Astrocyte (in vitro differentiated cells and primary cell): ENCODE data around the gene PPT2. TPM values are rescaled to one million over a fixed set of nuclear protein-coding genes. Genes with fewer than 3 reads are reported as not detected.

ENCODE experiments used
- DNase-seq: peaks from one replicate; pipeline ENCODE4 v3.0.0-alpha.2; 2010; ENCODE audit warnings: low read depth
- FAIRE-seq: peaks from 2 replicates; lab custom pipeline; 2011; peaks lifted over from hg19 to GRCh38; lab: Jason Lieb, UNC
- H2AFZ ChIP-seq: 2 replicates; pipeline ENCODE4 v1.6.0; 2012; ENCODE audit warnings: low read depth, low read length, inconsistent platforms
- H3K27ac ChIP-seq: 2 replicates; pipeline ENCODE4 v1.5.1; 2011; ENCODE audit warnings: low read depth, low read length, inconsistent platforms
- H3K27me3 ChIP-seq: 2 replicates; pipeline ENCODE4 v1.6.0; 2011; ENCODE audit warnings: low read length, inconsistent platforms; ENCODE audit not compliant: insufficient read depth
- H3K36me3 ChIP-seq: 2 replicates; pipeline ENCODE4 v1.5.1; 2011; ENCODE audit warnings: low read length, inconsistent platforms; ENCODE audit not compliant: insufficient read depth
- H3K4me1 ChIP-seq: 2 replicates; pipeline ENCODE4 v1.5.1; 2011; ENCODE audit warnings: low read length, inconsistent platforms; ENCODE audit not compliant: insufficient read depth
- H3K4me2 ChIP-seq: 2 replicates; pipeline ENCODE4 v1.6.0; 2012; ENCODE audit warnings: low read length, inconsistent platforms
- H3K4me3 ChIP-seq: 2 replicates; pipeline ENCODE4 v1.5.1; 2011; ENCODE audit warnings: low read depth, mild to moderate bottlenecking, low read length, inconsistent platforms; ENCODE audit not compliant: insufficient read depth
- H3K79me2 ChIP-seq: 2 replicates; pipeline ENCODE4 v1.6.0; 2012; ENCODE audit warnings: mild to moderate bottlenecking, low read length, inconsistent platforms; ENCODE audit not compliant: insufficient read depth
- H3K9ac ChIP-seq: 2 replicates; pipeline ENCODE4 v1.6.0; 2012; ENCODE audit warnings: mild to moderate bottlenecking, low read length, inconsistent platforms
- H3K9me3 ChIP-seq: 2 replicates; pipeline ENCODE4 v1.5.1; 2012; ENCODE audit warnings: low read depth, mild to moderate bottlenecking, low read length, inconsistent platforms; ENCODE audit not compliant: insufficient read depth
- H4K20me1 ChIP-seq: 2 replicates; pipeline ENCODE4 v1.6.0; 2012; ENCODE audit warnings: low read length, inconsistent platforms; ENCODE audit not compliant: insufficient read depth
- H3K27ac Mint-ChIP-seq: one replicate; pipeline ENCODE4 v1.8.0; 2021; ENCODE audit warnings: mild to moderate bottlenecking, mixed read lengths; ENCODE audit not compliant: unreplicated experiment
- H3K27me3 Mint-ChIP-seq: one replicate; pipeline ENCODE4 v1.8.0; 2021; ENCODE audit warnings: low read depth, mixed read lengths; ENCODE audit not compliant: unreplicated experiment
- H3K36me3 Mint-ChIP-seq: one replicate; pipeline ENCODE4 v1.8.0; 2021; ENCODE audit warnings: low read depth, mixed read lengths; ENCODE audit not compliant: unreplicated experiment
- H3K4me1 Mint-ChIP-seq: one replicate; pipeline ENCODE4 v1.8.0; 2021; ENCODE audit warnings: low read depth, mixed read lengths; ENCODE audit not compliant: unreplicated experiment
- H3K4me3 Mint-ChIP-seq: one replicate; pipeline ENCODE4 v1.8.0; 2021; ENCODE audit warnings: mild to moderate bottlenecking, moderate library complexity, mixed read lengths; ENCODE audit not compliant: unreplicated experiment
- H3K9me3 Mint-ChIP-seq: one replicate; pipeline ENCODE4 v1.8.0; 2021; ENCODE audit warnings: mild to moderate bottlenecking, mixed read lengths; ENCODE audit not compliant: unreplicated experiment
- EZH2 ChIP-seq: IDR thresholded peaks from 2 replicates; pipeline ENCODE4 v1.6.1; 2012; ENCODE audit warnings: mild to moderate bottlenecking, low read length, inconsistent platforms; ENCODE audit not compliant: insufficient read depth
- total RNA-seq: library from RNA; stranded (reverse); gene quantifications from 2 replicates; pipeline ENCODE4 v1.2.1, GENCODE V29; 2021
- TF ChIP-seq, protein P1 (sequence below): IDR thresholded peaks from 2 replicates; pipeline ENCODE4 v1.5.1; 2011; ENCODE audit warnings: low read depth, mild to moderate bottlenecking, inconsistent platforms, low read length, moderate library complexity; ENCODE audit not compliant: insufficient read depth

The PPT2 gene
- total RNA-seq, 1 donor from 2014 or later: 33.0 TPM

DNA sequence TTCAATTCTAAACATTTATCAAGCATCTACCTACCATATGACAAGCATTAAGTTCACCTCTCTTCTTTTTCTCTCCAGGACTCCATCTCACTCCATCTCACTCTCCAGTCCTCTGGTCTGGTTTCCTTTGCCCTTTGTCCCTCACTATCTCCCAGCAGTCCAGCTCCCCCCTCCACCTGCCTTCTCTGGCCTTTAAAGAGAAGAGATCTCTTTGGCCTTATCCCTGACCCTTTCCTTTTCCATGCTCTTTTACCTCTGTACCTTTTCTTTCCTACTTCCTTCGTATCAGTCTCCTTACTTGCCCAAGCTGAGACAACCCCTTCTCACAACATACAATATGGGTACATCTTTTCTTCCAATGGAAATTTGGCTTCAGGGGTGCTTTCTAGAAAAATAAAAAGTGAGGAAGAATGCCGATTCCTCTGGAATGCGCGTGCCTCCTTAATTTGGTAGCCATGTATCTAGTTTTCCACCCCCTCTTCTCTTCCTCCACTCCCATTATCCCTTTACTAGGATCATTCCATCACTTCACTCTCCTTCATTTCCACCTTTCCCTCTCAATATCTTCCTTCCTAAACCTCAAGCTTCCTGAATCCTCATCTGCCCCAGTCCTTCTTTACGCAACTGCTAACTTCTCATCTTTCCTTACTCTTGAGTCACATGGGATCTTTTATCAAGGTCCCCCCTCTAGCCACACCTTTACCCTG, 22.7 kb downstream of the PPT2 start:
- H3K4me3 Mint-ChIP-seq: peak overlapping the region; percentile 97

DNA sequence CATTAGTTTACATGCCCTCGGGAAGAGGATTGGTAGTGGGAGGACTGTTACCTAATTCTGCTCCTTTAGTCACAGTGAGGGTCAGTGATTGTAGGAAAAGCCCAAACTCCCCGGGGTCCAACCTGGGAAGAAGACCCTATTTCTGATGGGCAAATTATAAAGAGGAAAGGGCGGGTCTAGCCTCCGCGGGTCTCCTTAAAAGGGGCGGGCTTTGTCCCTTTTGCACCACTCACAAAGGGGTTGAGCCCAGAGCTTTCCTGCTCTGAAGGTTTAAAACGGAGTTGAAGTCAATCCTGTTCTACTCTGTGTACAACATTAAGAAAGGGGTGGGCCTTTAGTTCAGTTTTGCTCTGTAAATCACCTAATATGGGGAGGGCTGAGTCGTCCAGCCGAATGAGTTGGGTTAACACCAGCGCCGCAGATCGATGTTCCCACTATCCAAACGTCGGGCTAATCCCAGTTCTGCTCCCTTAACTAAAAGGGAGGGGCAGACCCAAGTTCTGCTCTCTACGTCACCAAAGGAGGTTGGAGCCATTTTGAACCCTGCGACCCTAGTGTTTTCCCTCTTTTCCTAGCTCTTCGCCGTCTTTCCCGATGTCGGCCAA, 23.3 kb downstream of the PPT2 start:
- FAIRE-seq: no peak
- peaks cover 33% of the 10 kb centered on the region for H3K4me1 ChIP-seq
- H3K27ac Mint-ChIP-seq: peak overlapping the region; percentile 99
- no peaks in the 10 kb centered on the region for H3K27me3 Mint-ChIP-seq
- H3K27me3 ChIP-seq: no peaks in the 10 kb centered on the region
- H3K9me3 Mint-ChIP-seq: no peaks in the 10 kb centered on the region
- no peaks in the 10 kb centered on the region for H3K36me3 ChIP-seq
- H3K4me3 Mint-ChIP-seq: peak overlapping the region; percentile 97
- H3K9me3 ChIP-seq: no peaks in the 10 kb centered on the region
- peaks cover 47% of the 10 kb centered on the region for H3K79me2 ChIP-seq
- peaks cover 5% of the 10 kb centered on the region for H3K36me3 Mint-ChIP-seq
- H3K27ac ChIP-seq: peak overlapping the region; percentile 91
- peak overlapping the region; percentile 95 for H3K4me2 ChIP-seq
- DNase-seq: no peak
- peaks cover 35% of the 10 kb centered on the region for H3K4me1 Mint-ChIP-seq
- H3K9ac ChIP-seq: peak overlapping the region; percentile 98
- H4K20me1 ChIP-seq: peaks cover 24% of the 10 kb centered on the region
- peak overlapping the region; percentile 79 for H3K4me3 ChIP-seq
- TF ChIP-seq, protein P1, sequence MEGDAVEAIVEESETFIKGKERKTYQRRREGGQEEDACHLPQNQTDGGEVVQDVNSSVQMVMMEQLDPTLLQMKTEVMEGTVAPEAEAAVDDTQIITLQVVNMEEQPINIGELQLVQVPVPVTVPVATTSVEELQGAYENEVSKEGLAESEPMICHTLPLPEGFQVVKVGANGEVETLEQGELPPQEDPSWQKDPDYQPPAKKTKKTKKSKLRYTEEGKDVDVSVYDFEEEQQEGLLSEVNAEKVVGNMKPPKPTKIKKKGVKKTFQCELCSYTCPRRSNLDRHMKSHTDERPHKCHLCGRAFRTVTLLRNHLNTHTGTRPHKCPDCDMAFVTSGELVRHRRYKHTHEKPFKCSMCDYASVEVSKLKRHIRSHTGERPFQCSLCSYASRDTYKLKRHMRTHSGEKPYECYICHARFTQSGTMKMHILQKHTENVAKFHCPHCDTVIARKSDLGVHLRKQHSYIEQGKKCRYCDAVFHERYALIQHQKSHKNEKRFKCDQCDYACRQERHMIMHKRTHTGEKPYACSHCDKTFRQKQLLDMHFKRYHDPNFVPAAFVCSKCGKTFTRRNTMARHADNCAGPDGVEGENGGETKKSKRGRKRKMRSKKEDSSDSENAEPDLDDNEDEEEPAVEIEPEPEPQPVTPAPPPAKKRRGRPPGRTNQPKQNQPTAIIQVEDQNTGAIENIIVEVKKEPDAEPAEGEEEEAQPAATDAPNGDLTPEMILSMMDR: no peak
- no peak for TF ChIP-seq EZH2
- peak overlapping the region; percentile 77 for H2AFZ ChIP-seq

More for the DNA sequence above, 22.7 kb downstream of the PPT2 start:
- peak overlapping the region; percentile 95 for H3K4me2 ChIP-seq
- TF ChIP-seq, protein P1: no peak
- TF ChIP-seq EZH2: no peak
- H3K4me1 ChIP-seq: peaks cover 33% of the 10 kb centered on the region
- H4K20me1 ChIP-seq: peaks cover 24% of the 10 kb centered on the region
- DNase-seq: peak; percentile 56
- H3K36me3 Mint-ChIP-seq: peaks cover 4% of the 10 kb centered on the region
- H3K9ac ChIP-seq: peak overlapping the region; percentile 98
- no peaks in the 10 kb centered on the region for H3K27me3 ChIP-seq
- H2AFZ ChIP-seq: peak overlapping the region; percentile 77
- no peaks in the 10 kb centered on the region for H3K9me3 ChIP-seq
- H3K27ac ChIP-seq: peak overlapping the region; percentile 91
- peaks cover 35% of the 10 kb centered on the region for H3K4me1 Mint-ChIP-seq
- H3K79me2 ChIP-seq: peaks cover 47% of the 10 kb centered on the region
- peak overlapping the region; percentile 79 for H3K4me3 ChIP-seq
- H3K27me3 Mint-ChIP-seq: no peaks in the 10 kb centered on the region
- no peak for FAIRE-seq
- peak overlapping the region; percentile 99 for H3K27ac Mint-ChIP-seq
- no peaks in the 10 kb centered on the region for H3K36me3 ChIP-seq
- no peaks in the 10 kb centered on the region for H3K9me3 Mint-ChIP-seq
